ENCODE results near the gene PRR23C.

Gene PRR23C

GRCh38 chr3:139020036-139020867 lies 24.4 kb downstream of the PRR23C start:
- no peak for DNase-seq (ENCODE audit: low spot score)
- no peak for TF ChIP-seq CTCF (IDR thresholded peaks at IDR 0.05; ENCODE audit: extremely low read depth, missing control alignments)

GRCh38 chr3:139016430-139017048 lies 28.2 kb downstream of the PRR23C start:
- TF ChIP-seq CTCF (IDR thresholded peaks at IDR 0.05; ENCODE audit: extremely low read depth, missing control alignments) = no peak
- DNase-seq (ENCODE audit: low spot score) = no peak

GRCh38 chr3:139006051-139006716 lies 38.5 kb downstream of the PRR23C start, which contains the start of gene PRR23A:
PRR23A (minus strand) TSS chr3:139006268; CDS start chr3:139006268, 0 bp downstream.
- no peak for DNase-seq (ENCODE audit: low spot score)
- TF ChIP-seq CTCF (IDR thresholded peaks at IDR 0.05; ENCODE audit: extremely low read depth, missing control alignments) = no peak

GRCh38 chr3:139005356-139005993 lies 39.2 kb downstream of the PRR23C start:
- no peak for DNase-seq (ENCODE audit: low spot score)
- TF ChIP-seq CTCF (IDR thresholded peaks at IDR 0.05; ENCODE audit: extremely low read depth, missing control alignments) = no peak

GRCh38 chr3:138995706-138996105 lies 49.0 kb downstream of the PRR23C start:
- no peak for DNase-seq (ENCODE audit: low spot score)
- no peak for TF ChIP-seq CTCF (IDR thresholded peaks at IDR 0.05; ENCODE audit: extremely low read depth, missing control alignments)
